A673 (cell line): ENCODE measurements around the gene CNGA1. TPM values are rescaled to one million over a fixed set of nuclear protein-coding genes. Genes with fewer than 3 reads are reported as not detected.

Source experiments
- BruUV-seq: library from RNA; stranded (reverse); fragments of 400-500 nt; replicated peaks from 2 replicates; lab custom pipeline; 2021; lab: Mats Ljungman, UMichigan
- CTCF ChIA-PET: fragments of 300-600 bp; sonication (Branson Sonifier 250); formaldehyde crosslinking; loops from one replicate; lab custom pipeline; 2022; ENCODE audit warnings: antibody characterized with exemption; lab: Charles Lee
- POLR2A ChIA-PET: fragments of 300-600 bp; sonication (Branson Sonifier 250); formaldehyde crosslinking; loops from one replicate; lab custom pipeline; 2022; ENCODE audit warnings: antibody characterized with exemption; ENCODE audit not compliant: low non-redundant PET; lab: Charles Lee
- DNase-seq: peaks from one replicate; pipeline ENCODE4 v3.0.0-alpha.2; 2015; ENCODE audit warnings: low spot score
- H3K27ac ChIP-seq: fragments of 200-600 bp; sonication (generic); 2 replicates; pipeline ENCODE4 v1.5.1; 2016; ENCODE audit warnings: mixed run types, low read depth, mild to moderate bottlenecking, mixed read lengths, antibody characterized with exemption, low read length; ENCODE audit not compliant: poor library complexity, severe bottlenecking
- H3K27me3 ChIP-seq: fragments of 200-600 bp; sonication (generic); replicated peaks from 2 replicates; pipeline ENCODE4 v1.6.1; 2017; ENCODE audit warnings: mixed run types, low read depth, mild to moderate bottlenecking, mixed read lengths, antibody characterized with exemption, low read length; ENCODE audit not compliant: insufficient read depth, poor library complexity
- H3K36me3 ChIP-seq: fragments of 200-600 bp; sonication (generic); 2 replicates; pipeline ENCODE4 v1.6.1; 2016; ENCODE audit warnings: mixed run types, mild to moderate bottlenecking, mixed read lengths, antibody characterized with exemption, low read length; ENCODE audit not compliant: insufficient read depth, poor library complexity, severe bottlenecking
- H3K4me1 ChIP-seq: fragments of 200-600 bp; sonication (generic); 2 replicates; pipeline ENCODE4 v1.6.1; 2017; ENCODE audit warnings: mixed run types, mild to moderate bottlenecking, mixed read lengths, antibody characterized with exemption, low read length; ENCODE audit not compliant: insufficient read depth, poor library complexity, severe bottlenecking
- H3K4me3 ChIP-seq: fragments of 200-600 bp; sonication (generic); 2 replicates; pipeline ENCODE4 v1.5.1; 2016; ENCODE audit warnings: low read depth, mixed run types, mild to moderate bottlenecking, mixed read lengths, low read length; ENCODE audit not compliant: poor library complexity, severe bottlenecking
- H3K9me3 ChIP-seq: fragments of 200-600 bp; sonication (generic); 2 replicates; pipeline ENCODE4 v1.6.1; 2016; ENCODE audit warnings: mixed run types, low read depth, mild to moderate bottlenecking, mixed read lengths, antibody characterized with exemption, low read length; ENCODE audit not compliant: poor library complexity, severe bottlenecking
- CTCF ChIP-seq: fragments of 300-800, 200-600 bp; sonication (generic); conservative IDR thresholded peaks from 2 replicates; pipeline ENCODE4 v1.5.1; 2017; ENCODE audit warnings: low read depth, mild to moderate bottlenecking, antibody characterized with exemption, low read length, moderate library complexity, mixed read lengths
- EZH2 ChIP-seq: fragments of 200-600 bp; sonication (generic); IDR thresholded peaks from 2 replicates; pipeline ENCODE4 v1.6.1; 2017; ENCODE audit warnings: borderline replicate concordance, low read depth, mild to moderate bottlenecking, mixed read lengths, antibody characterized with exemption, low read length; ENCODE audit not compliant: poor library complexity, severe bottlenecking
- intact Hi-C: fragments of 100-400 bp; cut with micrococcal nuclease; formaldehyde crosslinking; loops from one replicate; pipeline ENCODE4 v1.10.0; 2022; ENCODE audit not compliant: unreplicated experiment
- total RNA-seq: library from RNA; stranded (reverse); gene quantifications from 2 replicates; pipeline ENCODE4 v1.2.3, GENCODE V29; 2021

CNGA1 gene
- total RNA-seq, 1 experiment from 2014 or later, result 0.39 TPM

- no peak for DNase-seq
- intact Hi-C loops, result loop anchor here (5.0 to 10.0 kb wide), 3 partner anchors 54 to 511 kb away; no protein-coding TSS in a partner anchor
- no TSS peak for BruUV-seq
- Histone ChIP-seq H3K9me3 (no peaks in the 10 kb centered on the region), H3K27ac (no peak overlapping the region), H3K4me3 (no peak overlapping the region), H3K4me1 (no peaks in the 10 kb centered on the region), H3K27me3 (no peaks in the 10 kb centered on the region), H3K36me3 (no peaks in the 10 kb centered on the region)
- CTCF ChIA-PET, result interaction anchor here (0.6 kb wide), 1 partner anchor 745 kb away, joined by 3 read pairs; no protein-coding TSS in a partner anchor
- POLR2A ChIA-PET, result no interaction called here
- TF ChIP-seq EZH2 (no peak), CTCF (no peak)
Measured at GRCh38 chr4:48033412-48033811, 16.9 kb upstream of the CNGA1 start.

- no peak overlapping the region for H3K4me3 ChIP-seq
- intact Hi-C loops, result loop anchor here (5.0 to 10.0 kb wide), 3 partner anchors 55 to 512 kb away; no protein-coding TSS in a partner anchor
- no peaks in the 10 kb centered on the region for H3K4me1 ChIP-seq
- no peak for TF ChIP-seq EZH2
- no peak for TF ChIP-seq CTCF
- no peak for DNase-seq
- H3K27ac ChIP-seq, result no peak overlapping the region
- no TSS peak for BruUV-seq
- CTCF ChIA-PET, result no interaction called here
- no peaks in the 10 kb centered on the region for H3K36me3 ChIP-seq
- no peaks in the 10 kb centered on the region for H3K9me3 ChIP-seq
- H3K27me3 ChIP-seq, result no peaks in the 10 kb centered on the region
- POLR2A ChIA-PET, result no interaction called here
Measured at GRCh38 chr4:48032721-48033120, 16.2 kb upstream of the CNGA1 start.

GRCh38 chr4:48031802-48032525 is 15.5 kb upstream of the CNGA1 start:
- Histone ChIP-seq H3K4me3 (no peak overlapping the region), H3K27ac (no peak overlapping the region), H3K9me3 (no peaks in the 10 kb centered on the region), H3K27me3 (no peaks in the 10 kb centered on the region), H3K4me1 (no peaks in the 10 kb centered on the region), H3K36me3 (no peaks in the 10 kb centered on the region)
- intact Hi-C loops, result loop anchor here (5.0 to 10.0 kb wide), 3 partner anchors 55 to 513 kb away; no protein-coding TSS in a partner anchor
- peak; percentile 17 for DNase-seq
- ChIA-PET POLR2A (no interaction called here), CTCF (no interaction called here)
- TF ChIP-seq EZH2 (no peak), CTCF (no peak)
- BruUV-seq, result no TSS peak
